Liver (tissue), 3 donors: ENCODE results near the gene CLDN24.

Experiments used
- FOXA2 ChIP-seq: IDR thresholded peaks from 2 replicates; pipeline ENCODE4 v1.6.1; 2016; ENCODE audit warnings: antibody characterized with exemption
- JUND ChIP-seq, 2 donors: IDR thresholded peaks; 2 replicates each; pipeline ENCODE4 v1.6.1; 2016; ENCODE audit warnings: antibody characterized with exemption in 2 of 2
- TAF1 ChIP-seq: conservative IDR thresholded peaks from 2 replicates; pipeline ENCODE4 v1.6.1; 2016; ENCODE audit warnings: antibody characterized with exemption, mild to moderate bottlenecking
- YY1 ChIP-seq: IDR thresholded peaks from 2 replicates; pipeline ENCODE4 v1.6.1; 2016; ENCODE audit warnings: antibody characterized with exemption, mild to moderate bottlenecking
- TF ChIP-seq, protein P1 (sequence below): fragments of 150-350 bp; IDR thresholded peaks from 2 replicates; pipeline ENCODE4 v1.5.1; 2017; ENCODE audit warnings: improper control_type of control experiment, low read depth, low read length; ENCODE audit not compliant: missing input control
- TF ChIP-seq, protein P2 (sequence below): IDR thresholded peaks from 2 replicates; pipeline ENCODE4 v1.6.1; 2016; ENCODE audit warnings: antibody characterized with exemption, mild to moderate bottlenecking
- TF ChIP-seq, protein P3 (sequence below): IDR thresholded peaks from 2 replicates; pipeline ENCODE4 v1.6.1; 2016; ENCODE audit warnings: antibody characterized with exemption
- TF ChIP-seq, protein P4 (sequence below): IDR thresholded peaks from 2 replicates; pipeline ENCODE4 v1.6.1; 2016; ENCODE audit warnings: antibody characterized with exemption
- donor health status: healthy.
- donor health status: healthy.

DNA sequence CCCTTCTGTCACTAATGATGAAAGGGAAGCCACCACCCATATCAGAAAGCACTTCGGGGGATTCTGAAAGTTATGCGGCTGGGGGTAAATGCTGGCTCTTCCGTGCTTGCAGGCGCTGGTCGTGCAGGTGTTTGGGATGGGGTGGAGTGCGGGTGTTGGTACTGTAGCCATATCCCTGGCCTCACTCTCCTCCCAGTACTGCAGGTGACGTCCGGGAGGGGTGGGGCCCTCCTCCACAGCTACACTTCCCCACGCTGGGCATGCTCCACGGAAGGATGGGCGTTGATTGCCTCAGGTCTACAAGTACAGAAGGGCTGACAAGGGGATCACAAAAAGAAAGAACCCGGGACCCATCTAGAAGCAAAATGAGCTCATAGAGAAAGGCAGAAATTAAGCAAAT lies 48.6 kb upstream of the CLDN24 start:
- TF ChIP-seq TAF1 (no peak), JUND (IDR thresholded peaks at IDR 0.05) (no peak), YY1 (no peak), FOXA2 (no peak)
- TF ChIP-seq, protein P1, sequence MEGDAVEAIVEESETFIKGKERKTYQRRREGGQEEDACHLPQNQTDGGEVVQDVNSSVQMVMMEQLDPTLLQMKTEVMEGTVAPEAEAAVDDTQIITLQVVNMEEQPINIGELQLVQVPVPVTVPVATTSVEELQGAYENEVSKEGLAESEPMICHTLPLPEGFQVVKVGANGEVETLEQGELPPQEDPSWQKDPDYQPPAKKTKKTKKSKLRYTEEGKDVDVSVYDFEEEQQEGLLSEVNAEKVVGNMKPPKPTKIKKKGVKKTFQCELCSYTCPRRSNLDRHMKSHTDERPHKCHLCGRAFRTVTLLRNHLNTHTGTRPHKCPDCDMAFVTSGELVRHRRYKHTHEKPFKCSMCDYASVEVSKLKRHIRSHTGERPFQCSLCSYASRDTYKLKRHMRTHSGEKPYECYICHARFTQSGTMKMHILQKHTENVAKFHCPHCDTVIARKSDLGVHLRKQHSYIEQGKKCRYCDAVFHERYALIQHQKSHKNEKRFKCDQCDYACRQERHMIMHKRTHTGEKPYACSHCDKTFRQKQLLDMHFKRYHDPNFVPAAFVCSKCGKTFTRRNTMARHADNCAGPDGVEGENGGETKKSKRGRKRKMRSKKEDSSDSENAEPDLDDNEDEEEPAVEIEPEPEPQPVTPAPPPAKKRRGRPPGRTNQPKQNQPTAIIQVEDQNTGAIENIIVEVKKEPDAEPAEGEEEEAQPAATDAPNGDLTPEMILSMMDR = no peak
- TF ChIP-seq, protein P2, sequence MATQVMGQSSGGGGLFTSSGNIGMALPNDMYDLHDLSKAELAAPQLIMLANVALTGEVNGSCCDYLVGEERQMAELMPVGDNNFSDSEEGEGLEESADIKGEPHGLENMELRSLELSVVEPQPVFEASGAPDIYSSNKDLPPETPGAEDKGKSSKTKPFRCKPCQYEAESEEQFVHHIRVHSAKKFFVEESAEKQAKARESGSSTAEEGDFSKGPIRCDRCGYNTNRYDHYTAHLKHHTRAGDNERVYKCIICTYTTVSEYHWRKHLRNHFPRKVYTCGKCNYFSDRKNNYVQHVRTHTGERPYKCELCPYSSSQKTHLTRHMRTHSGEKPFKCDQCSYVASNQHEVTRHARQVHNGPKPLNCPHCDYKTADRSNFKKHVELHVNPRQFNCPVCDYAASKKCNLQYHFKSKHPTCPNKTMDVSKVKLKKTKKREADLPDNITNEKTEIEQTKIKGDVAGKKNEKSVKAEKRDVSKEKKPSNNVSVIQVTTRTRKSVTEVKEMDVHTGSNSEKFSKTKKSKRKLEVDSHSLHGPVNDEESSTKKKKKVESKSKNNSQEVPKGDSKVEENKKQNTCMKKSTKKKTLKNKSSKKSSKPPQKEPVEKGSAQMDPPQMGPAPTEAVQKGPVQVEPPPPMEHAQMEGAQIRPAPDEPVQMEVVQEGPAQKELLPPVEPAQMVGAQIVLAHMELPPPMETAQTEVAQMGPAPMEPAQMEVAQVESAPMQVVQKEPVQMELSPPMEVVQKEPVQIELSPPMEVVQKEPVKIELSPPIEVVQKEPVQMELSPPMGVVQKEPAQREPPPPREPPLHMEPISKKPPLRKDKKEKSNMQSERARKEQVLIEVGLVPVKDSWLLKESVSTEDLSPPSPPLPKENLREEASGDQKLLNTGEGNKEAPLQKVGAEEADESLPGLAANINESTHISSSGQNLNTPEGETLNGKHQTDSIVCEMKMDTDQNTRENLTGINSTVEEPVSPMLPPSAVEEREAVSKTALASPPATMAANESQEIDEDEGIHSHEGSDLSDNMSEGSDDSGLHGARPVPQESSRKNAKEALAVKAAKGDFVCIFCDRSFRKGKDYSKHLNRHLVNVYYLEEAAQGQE = no peak
- TF ChIP-seq, protein P3, sequence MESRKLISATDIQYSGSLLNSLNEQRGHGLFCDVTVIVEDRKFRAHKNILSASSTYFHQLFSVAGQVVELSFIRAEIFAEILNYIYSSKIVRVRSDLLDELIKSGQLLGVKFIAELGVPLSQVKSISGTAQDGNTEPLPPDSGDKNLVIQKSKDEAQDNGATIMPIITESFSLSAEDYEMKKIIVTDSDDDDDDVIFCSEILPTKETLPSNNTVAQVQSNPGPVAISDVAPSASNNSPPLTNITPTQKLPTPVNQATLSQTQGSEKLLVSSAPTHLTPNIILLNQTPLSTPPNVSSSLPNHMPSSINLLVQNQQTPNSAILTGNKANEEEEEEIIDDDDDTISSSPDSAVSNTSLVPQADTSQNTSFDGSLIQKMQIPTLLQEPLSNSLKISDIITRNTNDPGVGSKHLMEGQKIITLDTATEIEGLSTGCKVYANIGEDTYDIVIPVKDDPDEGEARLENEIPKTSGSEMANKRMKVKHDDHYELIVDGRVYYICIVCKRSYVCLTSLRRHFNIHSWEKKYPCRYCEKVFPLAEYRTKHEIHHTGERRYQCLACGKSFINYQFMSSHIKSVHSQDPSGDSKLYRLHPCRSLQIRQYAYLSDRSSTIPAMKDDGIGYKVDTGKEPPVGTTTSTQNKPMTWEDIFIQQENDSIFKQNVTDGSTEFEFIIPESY = no peak
- TF ChIP-seq, protein P4, sequence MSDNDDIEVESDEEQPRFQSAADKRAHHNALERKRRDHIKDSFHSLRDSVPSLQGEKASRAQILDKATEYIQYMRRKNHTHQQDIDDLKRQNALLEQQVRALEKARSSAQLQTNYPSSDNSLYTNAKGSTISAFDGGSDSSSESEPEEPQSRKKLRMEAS = no peak
